ENCODE measurements around the gene DISP2.

Gene DISP2

GRCh38 chr15:40345225-40345866, 12.7 kb upstream of the DISP2 start:
- H3K4me1 Mint-ChIP-seq (ENCODE audit: low read depth), result no peaks in the 10 kb centered on the region
- no peaks in the 10 kb centered on the region for H3K36me3 Mint-ChIP-seq
- H3K4me3 Mint-ChIP-seq, result no peak overlapping the region
- H3K27me3 Mint-ChIP-seq, result no peaks in the 10 kb centered on the region
- no peaks in the 10 kb centered on the region for H3K9me3 Mint-ChIP-seq (ENCODE audit: low read depth)
- no peak overlapping the region for H3K27ac Mint-ChIP-seq

GRCh38 chr15:40345867-40346578, 12.0 kb upstream of the DISP2 start:
- Mint-ChIP-seq H3K4me1 (ENCODE audit: low read depth) (no peaks in the 10 kb centered on the region), H3K36me3 (no peaks in the 10 kb centered on the region), H3K4me3 (no peak overlapping the region), H3K9me3 (ENCODE audit: low read depth) (no peaks in the 10 kb centered on the region), H3K27ac (no peak overlapping the region), H3K27me3 (no peaks in the 10 kb centered on the region)

- Mint-ChIP-seq H3K4me1 (ENCODE audit: low read depth) (no peaks in the 10 kb centered on the region), H3K9me3 (ENCODE audit: low read depth) (no peaks in the 10 kb centered on the region), H3K27ac (no peak overlapping the region), H3K36me3 (no peaks in the 10 kb centered on the region), H3K4me3 (no peak overlapping the region), H3K27me3 (no peaks in the 10 kb centered on the region)
Observed at GRCh38 chr15:40346579-40347558, 11.2 kb upstream of the DISP2 start.

GRCh38 chr15:40347559-40348473, 10.2 kb upstream of the DISP2 start:
- no peak overlapping the region for H3K4me3 Mint-ChIP-seq
- no peak overlapping the region for H3K27ac Mint-ChIP-seq
- no peaks in the 10 kb centered on the region for H3K9me3 Mint-ChIP-seq (ENCODE audit: low read depth)
- no peaks in the 10 kb centered on the region for H3K27me3 Mint-ChIP-seq
- no peaks in the 10 kb centered on the region for H3K4me1 Mint-ChIP-seq (ENCODE audit: low read depth)
- peaks cover 2% of the 10 kb centered on the region for H3K36me3 Mint-ChIP-seq

GRCh38 chr15:40348474-40348870, 9.5 kb upstream of the DISP2 start:
- Mint-ChIP-seq H3K36me3 (peaks cover 3% of the 10 kb centered on the region), H3K4me1 (ENCODE audit: low read depth) (no peaks in the 10 kb centered on the region), H3K9me3 (ENCODE audit: low read depth) (no peaks in the 10 kb centered on the region), H3K27me3 (no peaks in the 10 kb centered on the region), H3K27ac (no peak overlapping the region), H3K4me3 (no peak overlapping the region)

- no peak overlapping the region for H3K4me3 Mint-ChIP-seq
- H3K27ac Mint-ChIP-seq, result no peak overlapping the region
- H3K27me3 Mint-ChIP-seq, result no peaks in the 10 kb centered on the region
- peaks cover 3% of the 10 kb centered on the region for H3K36me3 Mint-ChIP-seq
- no peaks in the 10 kb centered on the region for H3K4me1 Mint-ChIP-seq (ENCODE audit: low read depth)
- no peaks in the 10 kb centered on the region for H3K9me3 Mint-ChIP-seq (ENCODE audit: low read depth)
Observed at GRCh38 chr15:40349163-40349562, 8.9 kb upstream of the DISP2 start.

- Mint-ChIP-seq H3K36me3 (peaks cover 3% of the 10 kb centered on the region), H3K9me3 (ENCODE audit: low read depth) (no peaks in the 10 kb centered on the region), H3K27me3 (no peaks in the 10 kb centered on the region), H3K4me3 (no peak overlapping the region), H3K27ac (no peak overlapping the region), H3K4me1 (ENCODE audit: low read depth) (no peaks in the 10 kb centered on the region)
Observed at GRCh38 chr15:40352281-40352901, 5.6 kb upstream of the DISP2 start.

- no peak overlapping the region for H3K4me3 Mint-ChIP-seq
- no peaks in the 10 kb centered on the region for H3K9me3 Mint-ChIP-seq (ENCODE audit: low read depth)
- peaks cover 3% of the 10 kb centered on the region for H3K36me3 Mint-ChIP-seq
- no peak overlapping the region for H3K27ac Mint-ChIP-seq
- no peaks in the 10 kb centered on the region for H3K27me3 Mint-ChIP-seq
- H3K4me1 Mint-ChIP-seq (ENCODE audit: low read depth), result peaks cover 1% of the 10 kb centered on the region
Observed at GRCh38 chr15:40353697-40354096, 4.3 kb upstream of the DISP2 start.

GRCh38 chr15:40354408-40355171, 3.4 kb upstream of the DISP2 start:
- peaks cover 3% of the 10 kb centered on the region for H3K36me3 Mint-ChIP-seq
- H3K27me3 Mint-ChIP-seq, result no peaks in the 10 kb centered on the region
- H3K27ac Mint-ChIP-seq, result no peak overlapping the region
- no peak overlapping the region for H3K4me3 Mint-ChIP-seq
- H3K4me1 Mint-ChIP-seq (ENCODE audit: low read depth), result peaks cover 6% of the 10 kb centered on the region
- no peaks in the 10 kb centered on the region for H3K9me3 Mint-ChIP-seq (ENCODE audit: low read depth)

GRCh38 chr15:40355976-40356585, 1.9 kb upstream of the DISP2 start:
- Mint-ChIP-seq H3K9me3 (ENCODE audit: low read depth) (no peaks in the 10 kb centered on the region), H3K4me1 (ENCODE audit: low read depth) (peaks cover 6% of the 10 kb centered on the region), H3K36me3 (peaks cover 3% of the 10 kb centered on the region), H3K27ac (no peak overlapping the region), H3K4me3 (peak overlapping the region; percentile 33), H3K27me3 (no peaks in the 10 kb centered on the region)

- H3K27ac Mint-ChIP-seq, result no peak overlapping the region
- peaks cover 3% of the 10 kb centered on the region for H3K36me3 Mint-ChIP-seq
- H3K4me1 Mint-ChIP-seq (ENCODE audit: low read depth), result peaks cover 6% of the 10 kb centered on the region
- peak overlapping the region; percentile 72 for H3K4me3 Mint-ChIP-seq
- no peaks in the 10 kb centered on the region for H3K9me3 Mint-ChIP-seq (ENCODE audit: low read depth)
- no peaks in the 10 kb centered on the region for H3K27me3 Mint-ChIP-seq
Observed at GRCh38 chr15:40357246-40357645, 773 bp upstream of the DISP2 start.

- H3K27ac Mint-ChIP-seq, result no peak overlapping the region
- no peaks in the 10 kb centered on the region for H3K9me3 Mint-ChIP-seq (ENCODE audit: low read depth)
- H3K36me3 Mint-ChIP-seq, result peaks cover 4% of the 10 kb centered on the region
- peak overlapping the region; percentile 83 for H3K4me3 Mint-ChIP-seq
- H3K27me3 Mint-ChIP-seq, result no peaks in the 10 kb centered on the region
- H3K4me1 Mint-ChIP-seq (ENCODE audit: low read depth), result peaks cover 13% of the 10 kb centered on the region
Observed at GRCh38 chr15:40358471-40359353, 693 bp downstream of the DISP2 start.
